Fibroblast of lung (primary cell): Measurements from ENCODE around the gene TCF7L1.

Source experiments
- EZH2 ChIP-seq: IDR thresholded peaks from 2 replicates; pipeline ENCODE4 v1.5.1; 2012; ENCODE audit warnings: low read length, control low read depth, mild to moderate bottlenecking; ENCODE audit errors: missing control alignments
- TF ChIP-seq, protein P1 (sequence below), 2 donors: IDR thresholded peaks in 1 of 2; conservative IDR thresholded peaks in 1 of 2; 1 replicate in 1 of 2; 2 replicates in 1 of 2; pipeline ENCODE4 v1.5.1; 2011 to 2012; ENCODE audit warnings: low read length in 2 of 2, control low read depth in 1 of 2, inconsistent platforms in 1 of 2, low read depth in 1 of 2, mild to moderate bottlenecking in 1 of 2

DNA sequence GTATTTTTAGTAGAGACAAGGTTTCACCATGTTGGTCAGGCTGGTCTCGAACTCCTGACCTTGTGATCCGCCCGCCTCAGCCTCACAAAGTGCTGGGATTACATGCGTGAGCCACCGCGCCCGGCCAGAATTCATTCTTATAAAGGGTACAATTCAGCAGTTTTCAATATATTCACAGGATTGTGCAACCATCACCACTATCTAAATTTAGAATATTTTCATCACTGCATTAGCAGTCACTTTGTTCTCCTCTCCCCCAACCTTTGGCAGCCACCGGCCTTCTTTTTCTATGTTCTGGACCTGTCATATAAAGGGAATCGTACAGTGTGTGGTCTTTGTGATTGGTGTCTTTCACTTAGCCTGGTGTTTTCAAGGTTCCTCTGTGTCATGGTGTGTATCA is 40.7 kb downstream of the TCF7L1 start:
- TF ChIP-seq, protein P1, sequence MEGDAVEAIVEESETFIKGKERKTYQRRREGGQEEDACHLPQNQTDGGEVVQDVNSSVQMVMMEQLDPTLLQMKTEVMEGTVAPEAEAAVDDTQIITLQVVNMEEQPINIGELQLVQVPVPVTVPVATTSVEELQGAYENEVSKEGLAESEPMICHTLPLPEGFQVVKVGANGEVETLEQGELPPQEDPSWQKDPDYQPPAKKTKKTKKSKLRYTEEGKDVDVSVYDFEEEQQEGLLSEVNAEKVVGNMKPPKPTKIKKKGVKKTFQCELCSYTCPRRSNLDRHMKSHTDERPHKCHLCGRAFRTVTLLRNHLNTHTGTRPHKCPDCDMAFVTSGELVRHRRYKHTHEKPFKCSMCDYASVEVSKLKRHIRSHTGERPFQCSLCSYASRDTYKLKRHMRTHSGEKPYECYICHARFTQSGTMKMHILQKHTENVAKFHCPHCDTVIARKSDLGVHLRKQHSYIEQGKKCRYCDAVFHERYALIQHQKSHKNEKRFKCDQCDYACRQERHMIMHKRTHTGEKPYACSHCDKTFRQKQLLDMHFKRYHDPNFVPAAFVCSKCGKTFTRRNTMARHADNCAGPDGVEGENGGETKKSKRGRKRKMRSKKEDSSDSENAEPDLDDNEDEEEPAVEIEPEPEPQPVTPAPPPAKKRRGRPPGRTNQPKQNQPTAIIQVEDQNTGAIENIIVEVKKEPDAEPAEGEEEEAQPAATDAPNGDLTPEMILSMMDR (conservative IDR thresholded peaks at IDR 0.05 in 1 of 2, IDR thresholded peaks at IDR 0.05 in 1 of 2; ENCODE audit: low read depth in 1 of 2, low read length in 2 of 2) = no peak
- TF ChIP-seq EZH2 = no peak
